Hematopoietic multipotent progenitor cell treated with erythropoietin and hydrocortisone succinate and interleukin-3 and kit ligand, for 6 days (in vitro differentiated cells): ENCODE results near the gene SSNA1.

ENCODE experiments used
- DNase-seq: peaks from one replicate; pipeline ENCODE4 v3.0.0-alpha.2; 2015

Gene SSNA1

GRCh38 chr9:137204731-137205125 is 16.3 kb downstream of the SSNA1 start:
- DNase-seq: no peak

GRCh38 chr9:137205126-137206069 is 16.9 kb downstream of the SSNA1 start, which contains the start of the genes NDOR1 and TMEM203:
Gene NDOR1, plus strand, starts transcription at chr9:137205700. Its CDS starts 78 bp downstream, at chr9:137205778.
Gene TMEM203, minus strand, starts transcription at chr9:137205648. Its CDS starts 234 bp downstream, at chr9:137205414.
- peak; percentile 95 for DNase-seq

GRCh38 chr9:137206602-137207001 is 18.1 kb downstream of the SSNA1 start:
- DNase-seq: peak; percentile 61

GRCh38 chr9:137211532-137211931 is 23.1 kb downstream of the SSNA1 start:
- DNase-seq: no peak

- no peak for DNase-seq
Observed at GRCh38 chr9:137212520-137212919, 24.0 kb downstream of the SSNA1 start.

- no peak for DNase-seq
Observed at GRCh38 chr9:137213160-137214060, 24.9 kb downstream of the SSNA1 start.

- DNase-seq: no peak
Observed at GRCh38 chr9:137214620-137215019, 26.1 kb downstream of the SSNA1 start.

- no peak for DNase-seq
Observed at GRCh38 chr9:137215196-137215986, 26.9 kb downstream of the SSNA1 start.

GRCh38 chr9:137216188-137216965 is 27.9 kb downstream of the SSNA1 start:
- DNase-seq: no peak

GRCh38 chr9:137217276-137218211 is 29.1 kb downstream of the SSNA1 start:
- no peak for DNase-seq

- DNase-seq: no peak
Observed at GRCh38 chr9:137218212-137218753, 29.8 kb downstream of the SSNA1 start.

GRCh38 chr9:137218754-137219271 is 30.3 kb downstream of the SSNA1 start:
- DNase-seq: peak; percentile 89

GRCh38 chr9:137219757-137220316 is 31.4 kb downstream of the SSNA1 start:
- no peak for DNase-seq

- no peak for DNase-seq
Observed at GRCh38 chr9:137220317-137221094, 32.0 kb downstream of the SSNA1 start.

- DNase-seq: no peak
Observed at GRCh38 chr9:137221095-137221505, 32.6 kb downstream of the SSNA1 start.

- DNase-seq: no peak
Observed at GRCh38 chr9:137221506-137222111, 33.1 kb downstream of the SSNA1 start.

GRCh38 chr9:137222190-137223077 is 34.0 kb downstream of the SSNA1 start, which contains the start of gene RNF208:
Gene RNF208, minus strand, starts transcription at chr9:137222240. Its CDS starts 1,028 bp downstream, at chr9:137221212.
- no peak for DNase-seq
